B cell (primary cell): Measurements from ENCODE around the gene CHCHD4. TPM values are rescaled to one million over a fixed set of nuclear protein-coding genes. Genes with fewer than 3 reads are reported as not detected.

ENCODE experiments used
- ATAC-seq: fragments of 200-7000 bp; cut with Tn5 transposase; one replicate; pipeline ENCODE4 v1.10.0; 2021; ENCODE audit warnings: low read depth, mild to moderate bottlenecking, moderate number of reproducible peaks, moderate library complexity
- CTCF ChIA-PET: fragments of 350-600 bp; sonication (Branson Sonifier 250); formaldehyde crosslinking; loops from one replicate; lab custom pipeline; 2021; ENCODE audit warnings: antibody characterized with exemption, inconsistent platforms; lab: Charles Lee
- POLR2A ChIA-PET: fragments of 350-600 bp; sonication (Branson Sonifier 250); formaldehyde crosslinking; loops from one replicate; lab custom pipeline; 2021; ENCODE audit warnings: antibody characterized with exemption; lab: Charles Lee
- DNase-seq: peaks from one replicate; pipeline ENCODE4 v3.0.0; 2013
- H2AFZ ChIP-seq: 2 replicates; pipeline ENCODE4 v1.6.1; 2012; ENCODE audit warnings: mild to moderate bottlenecking, low read depth, low read length; ENCODE audit not compliant: insufficient read depth, poor library complexity, severe bottlenecking
- H3K27ac ChIP-seq, 2 donors: 1 replicate in 1 of 2; 2 replicates in 1 of 2; pipeline ENCODE4 v1.5.1; 2012 to 2013; ENCODE audit warnings: low read length in 2 of 2, mild to moderate bottlenecking in 2 of 2, moderate library complexity in 1 of 2
- H3K27me3 ChIP-seq, 4 experiments: fragments of 200-600 bp in 1 of 4; sonication (generic) in 1 of 4; replicated peaks in 1 of 4; 1 replicate in 2 of 4; 2 replicates in 2 of 4; pipeline versions ENCODE4 v1.6.1 to v1.7.0; 2013 to 2016; ENCODE audit warnings: low read length in 3 of 4, mild to moderate bottlenecking in 2 of 4, mixed read lengths in 1 of 4, moderate library complexity in 1 of 4; ENCODE audit not compliant: insufficient read depth in 4 of 4, control insufficient read depth in 3 of 4; ENCODE audit errors: control extremely low read depth in 1 of 4
- H3K36me3 ChIP-seq, 2 experiments: replicated peaks in 1 of 2; 1 replicate in 1 of 2; 2 replicates in 1 of 2; pipeline versions ENCODE4 v1.6.1 to v1.7.1; 2013; ENCODE audit warnings: low read length in 1 of 2; ENCODE audit not compliant: insufficient read depth in 2 of 2, control insufficient read depth in 1 of 2; ENCODE audit errors: control extremely low read depth in 1 of 2, extremely low read depth in 1 of 2
- H3K4me1 ChIP-seq, 2 donors: fragments of 200-600 bp in 1 of 2; sonication (generic) in 1 of 2; 1 replicate in 1 of 2; 2 replicates in 1 of 2; pipeline versions ENCODE4 v1.5.1 to v1.6.1; 2013 to 2017; ENCODE audit warnings: low read length in 2 of 2; ENCODE audit not compliant: control insufficient read depth in 2 of 2, insufficient read depth in 2 of 2
- H3K4me2 ChIP-seq: replicated peaks from 2 replicates; pipeline ENCODE3; 2012; ENCODE audit warnings: mild to moderate bottlenecking, low read depth, low read length; ENCODE audit not compliant: poor library complexity, severe bottlenecking
- H3K4me3 ChIP-seq, 5 experiments: fragments of 200-600 bp in 1 of 5; sonication (generic) in 1 of 5; 1 replicate in 3 of 5; 2 replicates in 2 of 5; pipeline versions ENCODE4 v1.5.1 to v1.7.0; 2011 to 2016; ENCODE audit warnings: low read length in 4 of 5, mild to moderate bottlenecking in 4 of 5, low read depth in 2 of 5, control low read depth in 1 of 5, moderate library complexity in 1 of 5; ENCODE audit not compliant: insufficient read depth in 1 of 5; ENCODE audit errors: control extremely low read depth in 1 of 5, extremely low read depth in 1 of 5
- H3K79me2 ChIP-seq: fragments of 200-600 bp; sonication (generic); one replicate; pipeline ENCODE4 v1.6.0; 2016; ENCODE audit warnings: low read length; ENCODE audit not compliant: control insufficient read depth, insufficient read depth
- H3K9ac ChIP-seq: fragments of 200-600 bp; sonication (generic); 2 replicates; pipeline ENCODE4 v1.6.1; 2017; ENCODE audit warnings: mild to moderate bottlenecking, low read length, moderate library complexity
- H3K9me3 ChIP-seq, 3 donors: one replicate each; pipeline versions ENCODE4 v1.6.1 to v1.7.1; 2013; ENCODE audit warnings: low read length in 2 of 3; ENCODE audit not compliant: control insufficient read depth in 2 of 3, insufficient read depth in 1 of 3; ENCODE audit errors: control extremely low read depth in 1 of 3
- H4K20me1 ChIP-seq: 2 replicates; pipeline ENCODE4 v1.6.0; 2012; ENCODE audit warnings: mild to moderate bottlenecking, low read length; ENCODE audit not compliant: insufficient read depth, control insufficient read depth, poor library complexity, severe bottlenecking
- H3K27ac Mint-ChIP-seq: one replicate; pipeline ENCODE4 v1.8.0; 2021; ENCODE audit warnings: mixed read lengths
- H3K27me3 Mint-ChIP-seq: one replicate; pipeline ENCODE4 v1.8.0; 2021; ENCODE audit warnings: mixed read lengths
- H3K4me1 Mint-ChIP-seq: one replicate; pipeline ENCODE4 v1.8.0; 2021; ENCODE audit warnings: mixed read lengths
- H3K4me3 Mint-ChIP-seq: one replicate; pipeline ENCODE4 v1.8.0; 2021; ENCODE audit warnings: mixed read lengths
- H3K9me3 Mint-ChIP-seq: one replicate; pipeline ENCODE4 v1.8.0; 2022; ENCODE audit warnings: mixed read lengths; ENCODE audit not compliant: insufficient read depth
- EZH2 ChIP-seq: IDR thresholded peaks from 2 replicates; pipeline ENCODE4 v1.6.1; 2012; ENCODE audit warnings: borderline replicate concordance, low read depth, mild to moderate bottlenecking, moderate library complexity, low read length; ENCODE audit not compliant: insufficient read depth, poor library complexity, severe bottlenecking
- WGBS: methylation state at CpG from one replicate; pipeline ENCODE4 v1.1.5; 2013; ENCODE audit warnings: missing lambda C conversion rate; ENCODE audit not compliant: insufficient coverage; 5-methylcytosine and 5-hydroxymethylcytosine counted together
- intact Hi-C: fragments of 100-400 bp; cut with micrococcal nuclease; formaldehyde crosslinking; loops from one replicate; pipeline ENCODE4 v1.10.0; 2022
- polyA plus RNA-seq: library from polyadenylated mRNA; depleted of rRNA; stranded (reverse); fragments of >200 nt; gene quantifications from 2 replicates; pipeline ENCODE4 v1.2.3, GENCODE V29; 2012
- total RNA-seq, 2 donors: library from RNA; stranded (reverse); fragments of 120-200 nt in 1 of 2; gene quantifications; 1 replicate in 1 of 2; 2 replicates in 1 of 2; pipeline versions ENCODE4 v1.2.3 to v1.2.4, GENCODE V29; 2013 to 2022
- TF ChIP-seq, protein P1 (sequence below): fragments of 200-600 bp; IDR thresholded peaks from one replicate; pipeline ENCODE4 v1.8.0; 2022; ENCODE audit warnings: antibody characterized with exemption, mild to moderate bottlenecking

The CHCHD4 gene
- total and polyA plus RNA-seq, 2 donors (not counting 1 experiment from before 2014, with no cell fraction given) = 3.7 to 8.0 TPM

DNA sequence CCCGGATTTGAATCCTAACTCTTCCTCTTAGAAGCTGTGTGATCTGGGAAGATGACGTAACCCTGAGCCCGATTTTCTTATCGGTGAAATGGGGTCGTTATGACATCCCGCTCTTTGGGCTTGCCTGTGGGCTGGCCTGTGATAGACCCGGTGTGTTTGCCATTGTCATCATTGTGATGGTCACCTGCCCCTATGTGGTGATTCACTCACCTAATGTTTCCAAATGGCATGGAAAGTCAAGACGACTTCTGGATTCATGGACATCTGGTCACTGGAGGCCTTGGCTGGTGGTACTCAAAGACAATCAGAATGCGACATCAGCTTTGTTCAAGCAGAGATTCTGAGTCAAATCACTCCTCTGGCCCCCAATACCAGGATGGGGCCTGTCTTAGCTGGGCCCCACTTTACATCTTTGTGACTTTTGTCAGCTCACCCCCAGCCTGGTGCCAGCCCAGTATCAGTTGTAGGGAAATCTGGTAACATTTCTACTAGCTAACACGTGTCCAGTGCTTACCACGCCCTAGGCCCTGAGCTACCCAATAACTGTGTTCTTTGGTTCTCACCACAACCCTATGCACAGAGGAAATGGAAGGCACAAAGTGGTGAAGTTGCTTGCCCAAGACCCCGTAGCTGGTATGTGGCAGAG is 3.0 kb upstream of the CHCHD4 start:
- no peaks in the 10 kb centered on the region for H3K9me3 ChIP-seq
- no peak overlapping the region for H3K4me3 ChIP-seq
- peaks cover 61% of the 10 kb centered on the region for H3K79me2 ChIP-seq
- Mint-ChIP-seq H3K4me3 (peak overlapping the region; percentile 27), H3K4me1 (peaks cover 39% of the 10 kb centered on the region), H3K9me3 (no peaks in the 10 kb centered on the region), H3K27ac (no peak overlapping the region), H3K27me3 (no peaks in the 10 kb centered on the region)
- H3K36me3 ChIP-seq = peaks cover 0 to 34% of the 10 kb centered on the region in 2 experiments
- no peak overlapping the region for H3K4me2 ChIP-seq
- DNase-seq (peak; percentile 5), ATAC-seq (no peak)
- peaks cover 24 to 32% of the 10 kb centered on the region in 2 donors for H3K4me1 ChIP-seq
- H3K27me3 ChIP-seq = no peaks in the 10 kb centered on the region
- TF ChIP-seq, protein P1, sequence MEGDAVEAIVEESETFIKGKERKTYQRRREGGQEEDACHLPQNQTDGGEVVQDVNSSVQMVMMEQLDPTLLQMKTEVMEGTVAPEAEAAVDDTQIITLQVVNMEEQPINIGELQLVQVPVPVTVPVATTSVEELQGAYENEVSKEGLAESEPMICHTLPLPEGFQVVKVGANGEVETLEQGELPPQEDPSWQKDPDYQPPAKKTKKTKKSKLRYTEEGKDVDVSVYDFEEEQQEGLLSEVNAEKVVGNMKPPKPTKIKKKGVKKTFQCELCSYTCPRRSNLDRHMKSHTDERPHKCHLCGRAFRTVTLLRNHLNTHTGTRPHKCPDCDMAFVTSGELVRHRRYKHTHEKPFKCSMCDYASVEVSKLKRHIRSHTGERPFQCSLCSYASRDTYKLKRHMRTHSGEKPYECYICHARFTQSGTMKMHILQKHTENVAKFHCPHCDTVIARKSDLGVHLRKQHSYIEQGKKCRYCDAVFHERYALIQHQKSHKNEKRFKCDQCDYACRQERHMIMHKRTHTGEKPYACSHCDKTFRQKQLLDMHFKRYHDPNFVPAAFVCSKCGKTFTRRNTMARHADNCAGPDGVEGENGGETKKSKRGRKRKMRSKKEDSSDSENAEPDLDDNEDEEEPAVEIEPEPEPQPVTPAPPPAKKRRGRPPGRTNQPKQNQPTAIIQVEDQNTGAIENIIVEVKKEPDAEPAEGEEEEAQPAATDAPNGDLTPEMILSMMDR = no peak
- TF ChIP-seq EZH2 = no peak
- ChIA-PET POLR2A (no interaction called here), CTCF (no interaction called here)
- WGBS = 97% methylated on average over 12 of the region's 12 CpGs
- H3K9ac ChIP-seq = no peak overlapping the region
- intact Hi-C loops = loop anchor here (10.0 kb wide), 1 partner anchor 1477 kb away; the partner anchor contains the start of genes BTD and HACL1
- H3K27ac ChIP-seq = no peak overlapping the region
- no peak overlapping the region for H2AFZ ChIP-seq
- H4K20me1 ChIP-seq = peaks cover 31% of the 10 kb centered on the region

DNA sequence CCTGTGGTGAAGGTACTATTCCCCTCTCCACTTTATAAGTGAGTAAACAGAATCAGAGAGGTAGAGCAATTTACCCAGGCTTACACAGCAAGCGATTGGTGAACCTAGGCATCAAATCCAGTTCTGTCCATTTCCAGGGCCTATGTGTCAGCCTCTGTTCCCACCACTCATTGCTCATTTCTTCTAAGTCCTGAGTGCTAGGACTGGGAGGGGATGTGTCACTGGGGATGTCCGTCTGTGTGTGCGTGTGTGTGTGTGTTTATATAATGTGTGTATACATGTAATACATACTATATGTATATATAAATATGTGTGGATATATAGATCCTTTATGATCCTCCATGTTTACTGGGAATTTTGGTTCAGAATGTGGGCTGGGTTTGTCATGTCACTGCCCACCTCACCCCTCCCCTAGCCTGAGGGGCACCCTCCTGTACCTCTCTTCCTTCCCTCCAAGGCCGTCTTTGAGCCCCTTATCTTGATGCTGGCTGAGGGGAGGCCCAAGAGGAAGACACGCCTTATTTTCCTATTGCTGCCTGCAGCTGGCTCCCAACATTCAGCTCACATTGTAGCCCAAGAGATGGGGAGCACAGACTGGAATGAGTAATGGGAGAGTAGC is 2.3 kb upstream of the CHCHD4 start:
- no peak for TF ChIP-seq EZH2
- TF ChIP-seq, protein P1 = no peak
- POLR2A ChIA-PET = no interaction called here
- ATAC-seq = no peak
- H3K9me3 Mint-ChIP-seq = no peaks in the 10 kb centered on the region
- no peak overlapping the region for H2AFZ ChIP-seq
- no peak overlapping the region for H3K4me2 ChIP-seq
- no CpG with 5 or more reads among the region's 5 CpGs for WGBS
- H3K4me1 Mint-ChIP-seq = peaks cover 45% of the 10 kb centered on the region
- H3K4me3 ChIP-seq = no peak overlapping the region
- H3K27me3 ChIP-seq = no peaks in the 10 kb centered on the region
- CTCF ChIA-PET = no interaction called here
- intact Hi-C loops = loop anchor here (10.0 kb wide), 1 partner anchor 1478 kb away; the partner anchor contains the start of genes BTD and HACL1
- H3K27ac ChIP-seq = no peak overlapping the region
- no peaks in the 10 kb centered on the region for H3K9me3 ChIP-seq
- no peak overlapping the region for H3K27ac Mint-ChIP-seq
- peak overlapping the region; percentile 97 for H3K4me3 Mint-ChIP-seq
- H3K36me3 ChIP-seq = peaks cover 0 to 28% of the 10 kb centered on the region in 2 experiments
- H3K9ac ChIP-seq = no peak overlapping the region
- H4K20me1 ChIP-seq = peaks cover 31% of the 10 kb centered on the region
- peaks cover 66% of the 10 kb centered on the region for H3K79me2 ChIP-seq
- peak; percentile 4 for DNase-seq
- no peaks in the 10 kb centered on the region for H3K27me3 Mint-ChIP-seq
- H3K4me1 ChIP-seq = peaks cover 24 to 32% of the 10 kb centered on the region in 2 donors
